ENCODE data around the gene PSIP1.
A peak's percentile ranks its signal among the peaks of the same experiment; 100 is the strongest.
"Not testable (repeated sequence)": the region's sequence is repeated elsewhere in the genome, so short reads cannot be mapped to it uniquely, and the experiment has no call there.

The PSIP1 gene

GRCh38 chr9:15433661-15434060 lies 77.1 kb downstream of the PSIP1 start:
- DNase-seq (ENCODE audit: low read depth in 2 of 3, low spot score in 1 of 3), result no peak

- no peak for DNase-seq (ENCODE audit: low read depth in 2 of 3, low spot score in 1 of 3)
These were observed 77.6 kb downstream of the PSIP1 start for GRCh38 chr9:15433191-15433590.

- DNase-seq (ENCODE audit: low read depth in 2 of 3, low spot score in 1 of 3), result no peak
These were observed 79.6 kb downstream of the PSIP1 start for GRCh38 chr9:15430920-15431844.

- DNase-seq (ENCODE audit: low read depth in 2 of 3, low spot score in 1 of 3), result not testable (repeated sequence)
These were observed 83.1 kb downstream of the PSIP1 start for GRCh38 chr9:15427702-15428101.

GRCh38 chr9:15426019-15426418 lies 84.8 kb downstream of the PSIP1 start:
- no peak for DNase-seq (ENCODE audit: low read depth in 2 of 3, low spot score in 1 of 3)

GRCh38 chr9:15423231-15423985 lies 87.4 kb downstream of the PSIP1 start:
- DNase-seq (ENCODE audit: low read depth in 2 of 3, low spot score in 1 of 3), result peak in 1 of 3 donors; percentile 5

- peak; percentile 84 to 88 (median 87) for DNase-seq (ENCODE audit: low read depth in 2 of 3, low spot score in 1 of 3)
These were observed 88.2 kb downstream of the PSIP1 start, which contains the start of gene SNAPC3 for GRCh38 chr9:15422372-15423230. SNAPC3 (plus strand) TSS chr9:15422876; CDS start chr9:15422880, 4 bp downstream.

GRCh38 chr9:15421990-15422371 lies 88.8 kb downstream of the PSIP1 start:
- no peak for DNase-seq (ENCODE audit: low read depth in 2 of 3, low spot score in 1 of 3)

- DNase-seq (ENCODE audit: low read depth in 2 of 3, low spot score in 1 of 3), result no peak
These were observed 89.2 kb downstream of the PSIP1 start for GRCh38 chr9:15421532-15421931.

GRCh38 chr9:15420796-15421195 lies 90.0 kb downstream of the PSIP1 start:
- no peak for DNase-seq (ENCODE audit: low read depth in 2 of 3, low spot score in 1 of 3)

- DNase-seq (ENCODE audit: low read depth in 2 of 3, low spot score in 1 of 3), result no peak
These were observed 93.1 kb downstream of the PSIP1 start for GRCh38 chr9:15417626-15418025.

GRCh38 chr9:15416880-15417279 lies 93.9 kb downstream of the PSIP1 start:
- DNase-seq (ENCODE audit: low read depth in 2 of 3, low spot score in 1 of 3), result peak in 2 of 3 donors; percentile 19 to 23

Measured in stimulated activated CD4-positive, alpha-beta T cell treated with anti-CD3 and anti-CD28 coated beads, Interleukin-12 subunit alpha, Interleukin-12 subunit beta, amount 100 ng/mL, for 48 hours (primary cell).